HepG2 (cell line): ENCODE measurements around the gene FSIP1. TPM values are rescaled to one million over a fixed set of nuclear protein-coding genes. Genes with fewer than 3 reads are reported as not detected.

Experiments
- ATAC-seq: fragments of 200-7000 bp; cut with Tn5 transposase; 3 replicates; pipeline ENCODE4 v1.9.1; 2020; ENCODE audit warnings: mild to moderate bottlenecking, moderate library complexity
- BruUV-seq: library from RNA; stranded (reverse); fragments of 400-500 nt; replicated peaks from 2 replicates; lab custom pipeline; 2021; lab: Mats Ljungman, UMichigan
- CTCF ChIA-PET: fragments of 300-600 bp; formaldehyde crosslinking; extraction: SDS; loops from one replicate; lab custom pipeline; 2021; ENCODE audit warnings: low total read pairs, inconsistent platforms, low intra/inter-chr PET ratio; lab: Yijun Ruan, JAX
- POLR2A ChIA-PET: fragments of 350-600 bp; sonication (Branson Sonifier 250); formaldehyde crosslinking; loops from one replicate; lab custom pipeline; 2020; ENCODE audit warnings: antibody characterized with exemption, inconsistent platforms; lab: Yijun Ruan, JAX
- DNase-seq: peaks from one replicate; pipeline ENCODE4 v3.0.0-alpha.2; 2015; ENCODE audit warnings: low spot score
- FAIRE-seq: peaks from 3 replicates; lab custom pipeline; 2011; peaks lifted over from hg19 to GRCh38; lab: Jason Lieb, UNC
- H2AFZ ChIP-seq: one replicate; pipeline ENCODE4 v1.6.1; 2011; ENCODE audit warnings: low read length, inconsistent platforms
- H3K27ac ChIP-seq: fragments of 300-600 bp; 3 replicates; pipeline ENCODE4 v1.8.0; 2011; ENCODE audit warnings: mixed run types, mild to moderate bottlenecking, mixed read lengths, low read length, inconsistent platforms; ENCODE audit not compliant: insufficient read depth; ENCODE audit errors: extremely low read length
- H3K27me3 ChIP-seq, 2 experiments: fragments of 200-600 bp in 1 of 2; 2 replicates in 1 of 2; 3 replicates in 1 of 2; pipeline versions ENCODE4 v1.6.0 to v1.8.0; 2011; ENCODE audit warnings: low read length in 2 of 2, mild to moderate bottlenecking in 2 of 2, moderate library complexity in 2 of 2, inconsistent platforms in 1 of 2; ENCODE audit not compliant: insufficient read depth in 2 of 2, control insufficient read depth in 1 of 2
- H3K36me3 ChIP-seq, 2 experiments: fragments of 200-600 bp in 1 of 2; replicated peaks in 1 of 2; 2 replicates in 1 of 2; 3 replicates in 1 of 2; pipeline versions ENCODE4 v1.5.1 to v1.8.0; 2011; ENCODE audit warnings: low read length in 2 of 2, inconsistent platforms in 1 of 2; ENCODE audit not compliant: insufficient read depth in 2 of 2, control insufficient read depth in 1 of 2
- H3K4me1 ChIP-seq: 2 replicates; pipeline ENCODE4 v1.5.1; 2012; ENCODE audit warnings: low read length, inconsistent platforms; ENCODE audit not compliant: insufficient read depth
- H3K4me2 ChIP-seq: 2 replicates; pipeline ENCODE4 v1.6.0; 2011; ENCODE audit warnings: low read depth, low read length, inconsistent platforms
- H3K4me3 ChIP-seq, 3 experiments: fragments of 200-600 bp in 1 of 3; sonication (generic), shearing (Covaris generic) in 1 of 3; replicated peaks in 1 of 3; 2 replicates each; pipeline ENCODE4 v1.5.1; 2011 to 2016; ENCODE audit warnings: low read length in 3 of 3, inconsistent platforms in 2 of 3, low read depth in 2 of 3, mild to moderate bottlenecking in 2 of 3, control low read depth in 1 of 3, mixed read lengths in 1 of 3; ENCODE audit not compliant: insufficient read depth in 1 of 3
- H3K79me2 ChIP-seq: one replicate; pipeline ENCODE4 v1.6.1; 2011; ENCODE audit warnings: low read length, inconsistent platforms; ENCODE audit not compliant: insufficient read depth
- H3K9ac ChIP-seq: 2 replicates; pipeline ENCODE4 v1.6.0; 2011; ENCODE audit warnings: mild to moderate bottlenecking, low read depth, low read length, inconsistent platforms; ENCODE audit not compliant: insufficient read depth
- H3K9me3 ChIP-seq: 2 replicates; pipeline ENCODE4 v1.5.1; 2012; ENCODE audit warnings: mild to moderate bottlenecking, low read length
- H4K20me1 ChIP-seq: 2 replicates; pipeline ENCODE4 v1.6.0; 2011; ENCODE audit warnings: inconsistent platforms, mild to moderate bottlenecking, low read length, moderate library complexity; ENCODE audit not compliant: insufficient read depth
- CHD4 ChIP-seq: fragments of 200-600 bp; sonication (generic); IDR thresholded peaks from 2 replicates; pipeline ENCODE4 v1.7.0; 2017; ENCODE audit warnings: mild to moderate bottlenecking, low read length, borderline replicate concordance
- FOXP1 ChIP-seq, 2 experiments: fragments of 450-650 bp in 1 of 2; IDR thresholded peaks; 2 replicates each; pipeline ENCODE4 v1.6.1; 2017 to 2018; ENCODE audit warnings: antibody characterized with exemption in 1 of 2
- JUND ChIP-seq: sonication (generic); formaldehyde crosslinking; IDR thresholded peaks from 2 replicates; pipeline ENCODE4 v1.8.0; 2022; ENCODE audit warnings: mild to moderate bottlenecking, missing genetic modification reagents
- MEF2D ChIP-seq: sonication (generic); formaldehyde crosslinking; IDR thresholded peaks from 2 replicates; pipeline ENCODE4 v1.5.1; 2020; ENCODE audit warnings: mild to moderate bottlenecking, missing genetic modification reagents
- MNT ChIP-seq: fragments of 450-650 bp; IDR thresholded peaks from 2 replicates; pipeline ENCODE4 v1.6.1; 2016
- SP4 ChIP-seq: sonication (generic); formaldehyde crosslinking; IDR thresholded peaks from 2 replicates; pipeline ENCODE4 v1.8.1; 2023; ENCODE audit warnings: mild to moderate bottlenecking, missing genetic modification reagents
- SP5 ChIP-seq: IDR thresholded peaks from 2 replicates; pipeline ENCODE4 v1.6.1; 2016; ENCODE audit warnings: low read depth, borderline replicate concordance
- ZKSCAN5 ChIP-seq: sonication (generic); formaldehyde crosslinking; IDR thresholded peaks from 2 replicates; pipeline ENCODE4 v1.5.1; 2020; ENCODE audit warnings: mild to moderate bottlenecking, missing genetic modification reagents
- ZMAT5 ChIP-seq: sonication (generic); formaldehyde crosslinking; IDR thresholded peaks from 2 replicates; pipeline ENCODE4 v1.5.0; 2020; ENCODE audit warnings: mild to moderate bottlenecking, low read depth, missing genetic modification reagents, borderline replicate concordance
- WGBS: methylation state at CpG from one replicate; pipeline ENCODE4 v1.1.6; 2017; ENCODE audit warnings: low lambda C conversion rate; 5-methylcytosine and 5-hydroxymethylcytosine counted together
- in situ Hi-C: cut with HindIII; loops from 2 replicates; pipeline ENCODE4 v1.10.0; 2017; ENCODE audit warnings: low pct_unique_long_range_greater_than_20kb; ENCODE audit not compliant: extremely low pct_ligation_motif_present
- intact Hi-C: fragments of 100-400 bp; cut with micrococcal nuclease; formaldehyde crosslinking; loops from one replicate; pipeline ENCODE4 v1.10.0; 2022; ENCODE audit not compliant: unreplicated experiment
- polyA plus RNA-seq, 8 experiments: library from polyadenylated mRNA; depleted of rRNA in 3 of 8; stranded (reverse) in 7 of 8; unstranded in 1 of 8; fragments of >200 nt; fragmentation: Illumina TruSeq in 4 of 8; extraction: Trizol in 4 of 8; gene quantifications; 2 replicates each; pipeline versions ENCODE4 v1.2.1 to v1.2.3, GENCODE V29; 2011 to 2016; ENCODE audit warnings: low read depth in 4 of 8, missing spikeins in 1 of 8, mixed read lengths in 1 of 8; ENCODE audit not compliant: insufficient read depth in 1 of 8
- total RNA-seq, 5 experiments: library from RNA; depleted of rRNA; stranded (reverse); fragments of >200 nt; fragmentation: Illumina TruSeq; extraction: Trizol; gene quantifications; 2 replicates each; pipeline ENCODE4 v1.2.3, GENCODE V29; 2016; ENCODE audit warnings: low read depth in 1 of 5

FSIP1 gene
- total and polyA plus RNA-seq, 2 of the 13 experiments (the other 11 are each of a cell fraction or from before 2014, with no cell fraction given) = 0.18 TPM; not detected in 1

GRCh38 chr15:39599871-39600270 lies 182.8 kb downstream of the FSIP1 start:
- ChIA-PET POLR2A (interaction anchor here (1.8 kb wide), 1 partner anchor 428 kb away, joined by 8 read pairs; no protein-coding TSS in a partner anchor), CTCF (no interaction called here)
- Histone ChIP-seq H3K9me3 (no peaks in the 10 kb centered on the region), H3K9ac (no peak overlapping the region), H3K4me2 (no peak overlapping the region), H3K27me3 (peaks cover 0 to 1% of the 10 kb centered on the region in 2 experiments; a peak in 1 of 5 replicates), H3K79me2 (no peaks in the 10 kb centered on the region), H4K20me1 (no peaks in the 10 kb centered on the region), H3K4me1 (no peaks in the 10 kb centered on the region), H3K36me3 (peaks cover 6 to 10% of the 10 kb centered on the region in 2 experiments), H3K27ac (no peak overlapping the region), H2AFZ (no peak overlapping the region), H3K4me3 (no peak overlapping the region)
- TF ChIP-seq MNT = no peak
- no peak for TF ChIP-seq JUND (CRISPR knock-in tag)
- TF ChIP-seq MEF2D = no peak
- TF ChIP-seq CHD4 = no peak
- TF ChIP-seq ZMAT5 (CRISPR knock-in tag) = no peak
- no peak for TF ChIP-seq SP4 (CRISPR knock-in tag)
- no peak for TF ChIP-seq SP5 (CRISPR knock-in tag)
- no peak for TF ChIP-seq FOXP1 (IDR thresholded peaks at IDR 0.05)
- no peak for TF ChIP-seq FOXP1 (CRISPR knock-in tag; IDR thresholded peaks at IDR 0.05)
- TF ChIP-seq ZKSCAN5 (CRISPR knock-in tag) = no peak
- no TSS peak for BruUV-seq
- in situ Hi-C loops (loop anchor here (10.0 kb wide), 1 partner anchor 165 kb away; no protein-coding TSS in a partner anchor), intact Hi-C loops (no loop called here)
- ATAC-seq (no peak), FAIRE-seq (no peak), DNase-seq (no peak)
- WGBS = 67% methylated on average over 2 of the region's 2 CpGs
